Measurements from ENCODE around the gene APOBEC4.

Gene APOBEC4

DNA sequence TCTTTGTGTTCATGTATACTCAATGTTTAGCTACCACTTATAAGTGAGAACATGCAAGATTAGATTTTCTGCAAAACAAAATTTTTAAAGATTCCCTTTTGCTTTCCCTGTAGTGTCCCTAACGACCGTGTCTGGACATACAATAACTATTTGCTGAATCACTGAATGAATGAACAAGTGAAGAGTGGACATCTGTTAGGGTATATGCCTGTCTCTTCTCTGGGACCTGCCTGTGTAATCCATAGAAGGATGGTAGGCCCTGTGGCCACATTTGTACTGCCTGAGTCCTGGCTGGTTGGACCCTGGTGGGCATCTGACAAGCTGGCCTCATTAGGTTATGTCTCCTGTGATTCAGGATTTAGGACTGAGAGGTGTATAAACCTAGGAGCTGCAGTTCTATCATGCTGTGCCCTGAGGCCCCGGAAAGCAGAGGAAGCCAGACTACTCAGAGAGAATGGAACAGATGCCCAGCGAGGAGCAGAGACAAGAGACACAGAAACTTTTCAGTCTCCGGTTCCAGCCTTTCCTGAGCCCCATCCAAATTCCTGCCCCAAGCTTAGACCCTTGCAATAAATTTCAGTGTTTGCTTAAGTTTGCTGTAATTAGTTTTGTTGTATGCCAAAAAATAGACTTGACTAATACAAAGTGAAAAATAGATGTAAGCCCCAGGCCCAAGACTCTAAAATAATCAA, 55.3 kb downstream of the APOBEC4 start:
- DNase-seq (ENCODE audit: low read depth), result no peak
- TF ChIP-seq, protein P1, sequence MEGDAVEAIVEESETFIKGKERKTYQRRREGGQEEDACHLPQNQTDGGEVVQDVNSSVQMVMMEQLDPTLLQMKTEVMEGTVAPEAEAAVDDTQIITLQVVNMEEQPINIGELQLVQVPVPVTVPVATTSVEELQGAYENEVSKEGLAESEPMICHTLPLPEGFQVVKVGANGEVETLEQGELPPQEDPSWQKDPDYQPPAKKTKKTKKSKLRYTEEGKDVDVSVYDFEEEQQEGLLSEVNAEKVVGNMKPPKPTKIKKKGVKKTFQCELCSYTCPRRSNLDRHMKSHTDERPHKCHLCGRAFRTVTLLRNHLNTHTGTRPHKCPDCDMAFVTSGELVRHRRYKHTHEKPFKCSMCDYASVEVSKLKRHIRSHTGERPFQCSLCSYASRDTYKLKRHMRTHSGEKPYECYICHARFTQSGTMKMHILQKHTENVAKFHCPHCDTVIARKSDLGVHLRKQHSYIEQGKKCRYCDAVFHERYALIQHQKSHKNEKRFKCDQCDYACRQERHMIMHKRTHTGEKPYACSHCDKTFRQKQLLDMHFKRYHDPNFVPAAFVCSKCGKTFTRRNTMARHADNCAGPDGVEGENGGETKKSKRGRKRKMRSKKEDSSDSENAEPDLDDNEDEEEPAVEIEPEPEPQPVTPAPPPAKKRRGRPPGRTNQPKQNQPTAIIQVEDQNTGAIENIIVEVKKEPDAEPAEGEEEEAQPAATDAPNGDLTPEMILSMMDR (IDR thresholded peaks at IDR 0.05; ENCODE audit: control insufficient read depth, insufficient read depth, low read depth, low read length, missing control alignments), result no peak
- no peak overlapping the region for H3K4me3 ChIP-seq (ENCODE audit: control insufficient read depth, low read depth, low read length)

DNA sequence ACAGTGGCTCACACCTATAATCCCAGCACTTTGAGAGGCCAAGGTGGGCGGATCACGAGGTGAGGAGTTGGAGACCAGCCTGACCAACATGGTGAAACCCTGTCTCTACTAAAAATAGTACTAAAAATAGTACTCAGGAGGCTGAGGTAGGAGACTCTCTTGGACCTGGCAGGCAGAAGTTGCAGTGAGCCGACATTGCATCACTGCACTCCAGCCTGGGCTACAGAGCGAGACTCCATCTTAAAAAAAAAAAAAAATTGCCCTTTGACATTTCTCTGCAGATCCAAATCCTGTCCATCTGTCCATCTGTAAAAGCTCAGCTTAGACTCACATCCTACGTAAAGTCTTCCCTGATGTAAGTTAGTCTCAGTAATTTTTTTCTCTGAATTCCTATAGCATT, 56.6 kb downstream of the APOBEC4 start:
- TF ChIP-seq, protein P1 (IDR thresholded peaks at IDR 0.05; ENCODE audit: control insufficient read depth, insufficient read depth, low read depth, low read length, missing control alignments), result no peak
- DNase-seq (ENCODE audit: low read depth), result no peak
- no peak overlapping the region for H3K4me3 ChIP-seq (ENCODE audit: control insufficient read depth, low read depth, low read length)
